Esophagus muscularis mucosa (tissue), 3 donors: Measurements from ENCODE around the gene ASTN2.

ENCODE experiments used
- CTCF ChIP-seq, 3 experiments: fragments of 200-600 bp in 2 of 3; fragments of 450-650 bp in 1 of 3; sonication (generic) in 2 of 3; IDR thresholded peaks; one replicate each; pipeline ENCODE4 v1.5.1; 2017 to 2019; ENCODE audit warnings: antibody characterized with exemption in 3 of 3, mild to moderate bottlenecking in 2 of 3, moderate library complexity in 1 of 3
- POLR2A ChIP-seq: fragments of 450-650 bp; IDR thresholded peaks from one replicate; pipeline ENCODE4 v1.6.1; 2017; ENCODE audit warnings: antibody characterized with exemption, moderate library complexity, mild to moderate bottlenecking, low read depth
- POLR2AphosphoS5 ChIP-seq, 2 donors: sonication (generic); formaldehyde crosslinking; IDR thresholded peaks; one replicate each; pipeline ENCODE4 v1.6.1; 2017; ENCODE audit warnings: antibody characterized with exemption in 2 of 2

- TF ChIP-seq CTCF (IDR thresholded peaks at IDR 0.05): no peak
- TF ChIP-seq POLR2A: no peak
- TF ChIP-seq POLR2AphosphoS5 (IDR thresholded peaks at IDR 0.05): no peak
Measured at GRCh38 chr9:116539549-116539948, 875.3 kb downstream of the ASTN2 start.
